Measurements from ENCODE around the gene APEH.

APEH gene

GRCh38 chr3:49654955-49655556 lies 19.1 kb upstream of the APEH start:
- no peak for TF ChIP-seq CTCF (IDR thresholded peaks at IDR 0.05; ENCODE audit: insufficient read depth, missing control alignments)
- FAIRE-seq (no peak), DNase-seq (ENCODE audit: insufficient read length, low spot score) (no peak)

GRCh38 chr3:49655731-49656285 lies 18.3 kb upstream of the APEH start:
- FAIRE-seq (no peak), DNase-seq (ENCODE audit: insufficient read length, low spot score) (no peak)
- TF ChIP-seq CTCF (IDR thresholded peaks at IDR 0.05; ENCODE audit: insufficient read depth, missing control alignments) = no peak

GRCh38 chr3:49656541-49657112 lies 17.5 kb upstream of the APEH start:
- no peak for FAIRE-seq

GRCh38 chr3:49657208-49657915 lies 16.8 kb upstream of the APEH start:
- FAIRE-seq (no peak), DNase-seq (ENCODE audit: insufficient read length, low spot score) (no peak)
- no peak for TF ChIP-seq CTCF (IDR thresholded peaks at IDR 0.05; ENCODE audit: insufficient read depth, missing control alignments)

More at GRCh38 chr3:49656541-49657112, 17.5 kb upstream of the APEH start:
- no peak for DNase-seq (ENCODE audit: insufficient read length, low spot score)
- no peak for TF ChIP-seq CTCF (IDR thresholded peaks at IDR 0.05; ENCODE audit: insufficient read depth, missing control alignments)

GRCh38 chr3:49658711-49659110 lies 15.4 kb upstream of the APEH start:
- no peak for TF ChIP-seq CTCF (IDR thresholded peaks at IDR 0.05; ENCODE audit: insufficient read depth, missing control alignments)
- DNase-seq (ENCODE audit: insufficient read length, low spot score) (no peak), FAIRE-seq (no peak)

GRCh38 chr3:49659756-49660155 lies 14.4 kb upstream of the APEH start:
- DNase-seq (ENCODE audit: insufficient read length, low spot score) (no peak), FAIRE-seq (no peak)
- TF ChIP-seq CTCF (IDR thresholded peaks at IDR 0.05; ENCODE audit: insufficient read depth, missing control alignments) = no peak
